ENCODE data around the gene OSER1. TPM values are rescaled to one million over a fixed set of nuclear protein-coding genes. Genes with fewer than 3 reads are reported as not detected.
A peak's percentile ranks its signal among the peaks of the same experiment; 100 is the strongest.

Gene OSER1
- total and polyA plus RNA-seq, 9 of the 15 experiments (the other 6 are each of a cell fraction or from before 2014, with no cell fraction given), result 15.5 to 57.3 (median 19.9) TPM

GRCh38 chr20:44217342-44218092 lies 6.9 kb upstream of the OSER1 start (continued):
- TF ChIP-seq, protein P1, sequence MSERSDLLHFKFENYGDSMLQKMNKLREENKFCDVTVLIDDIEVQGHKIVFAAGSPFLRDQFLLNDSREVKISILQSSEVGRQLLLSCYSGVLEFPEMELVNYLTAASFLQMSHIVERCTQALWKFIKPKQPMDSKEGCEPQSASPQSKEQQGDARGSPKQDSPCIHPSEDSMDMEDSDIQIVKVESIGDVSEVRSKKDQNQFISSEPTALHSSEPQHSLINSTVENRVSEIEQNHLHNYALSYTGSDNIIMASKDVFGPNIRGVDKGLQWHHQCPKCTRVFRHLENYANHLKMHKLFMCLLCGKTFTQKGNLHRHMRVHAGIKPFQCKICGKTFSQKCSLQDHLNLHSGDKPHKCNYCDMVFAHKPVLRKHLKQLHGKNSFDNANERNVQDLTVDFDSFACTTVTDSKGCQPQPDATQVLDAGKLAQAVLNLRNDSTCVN (CRISPR knock-in tag; IDR thresholded peaks at IDR 0.05), result no peak
- TF ChIP-seq GABPA (tag; conservative IDR thresholded peaks at IDR 0.05; ENCODE audit: low read depth) (no peak), HMBOX1 (IDR thresholded peaks at IDR 0.05) (peak; percentile 43; the same call in 1 of the 2 replicates), ARID2 (IDR thresholded peaks at IDR 0.05) (0 out of 2 replicates have a peak, but pooled peaks have one; percentile 76), HDGF (IDR thresholded peaks at IDR 0.05) (0 out of 2 replicates have a peak, but pooled peaks have one; percentile 24), RAD51 (IDR thresholded peaks at IDR 0.05; ENCODE audit: borderline replicate concordance, low read depth) (no peak), MYC (IDR thresholded peaks at IDR 0.05; ENCODE audit: low read depth, low read length) (no peak), MYC (CRISPR knock-in tag; IDR thresholded peaks at IDR 0.05; ENCODE audit: borderline replicate concordance, low read depth) (no peak), CTCF (IDR thresholded peaks at IDR 0.05 in 2 of 3, conservative IDR thresholded peaks at IDR 0.05 in 1 of 3; ENCODE audit: insufficient read depth in 2 of 3, low read depth in 1 of 3, low read length in 3 of 3) (peak; percentile 91 to 98 (median 96)), KLF16 (IDR thresholded peaks at IDR 0.05) (peak; percentile 45; the same call in 1 of the 2 replicates), CEBPG (CRISPR knock-in tag; IDR thresholded peaks at IDR 0.05) (no peak), CEBPG (tag; conservative IDR thresholded peaks at IDR 0.05 in 1 of 2, IDR thresholded peaks at IDR 0.05 in 1 of 2) (no peak), CBFA2T3 (IDR thresholded peaks at IDR 0.05) (no peak), SMAD4 (CRISPR knock-in tag; conservative IDR thresholded peaks at IDR 0.05) (no peak), STAG1 (CRISPR knock-in tag; IDR thresholded peaks at IDR 0.05; ENCODE audit: borderline replicate concordance) (peak; percentile 70; the same call in 1 of the 2 replicates), ZZZ3 (IDR thresholded peaks at IDR 0.05) (no peak), XRCC5 (IDR thresholded peaks at IDR 0.05; ENCODE audit: low read depth, low read length) (0 out of 2 replicates have a peak, but pooled peaks have one; percentile 53)
- TF ChIP-seq, protein P2, sequence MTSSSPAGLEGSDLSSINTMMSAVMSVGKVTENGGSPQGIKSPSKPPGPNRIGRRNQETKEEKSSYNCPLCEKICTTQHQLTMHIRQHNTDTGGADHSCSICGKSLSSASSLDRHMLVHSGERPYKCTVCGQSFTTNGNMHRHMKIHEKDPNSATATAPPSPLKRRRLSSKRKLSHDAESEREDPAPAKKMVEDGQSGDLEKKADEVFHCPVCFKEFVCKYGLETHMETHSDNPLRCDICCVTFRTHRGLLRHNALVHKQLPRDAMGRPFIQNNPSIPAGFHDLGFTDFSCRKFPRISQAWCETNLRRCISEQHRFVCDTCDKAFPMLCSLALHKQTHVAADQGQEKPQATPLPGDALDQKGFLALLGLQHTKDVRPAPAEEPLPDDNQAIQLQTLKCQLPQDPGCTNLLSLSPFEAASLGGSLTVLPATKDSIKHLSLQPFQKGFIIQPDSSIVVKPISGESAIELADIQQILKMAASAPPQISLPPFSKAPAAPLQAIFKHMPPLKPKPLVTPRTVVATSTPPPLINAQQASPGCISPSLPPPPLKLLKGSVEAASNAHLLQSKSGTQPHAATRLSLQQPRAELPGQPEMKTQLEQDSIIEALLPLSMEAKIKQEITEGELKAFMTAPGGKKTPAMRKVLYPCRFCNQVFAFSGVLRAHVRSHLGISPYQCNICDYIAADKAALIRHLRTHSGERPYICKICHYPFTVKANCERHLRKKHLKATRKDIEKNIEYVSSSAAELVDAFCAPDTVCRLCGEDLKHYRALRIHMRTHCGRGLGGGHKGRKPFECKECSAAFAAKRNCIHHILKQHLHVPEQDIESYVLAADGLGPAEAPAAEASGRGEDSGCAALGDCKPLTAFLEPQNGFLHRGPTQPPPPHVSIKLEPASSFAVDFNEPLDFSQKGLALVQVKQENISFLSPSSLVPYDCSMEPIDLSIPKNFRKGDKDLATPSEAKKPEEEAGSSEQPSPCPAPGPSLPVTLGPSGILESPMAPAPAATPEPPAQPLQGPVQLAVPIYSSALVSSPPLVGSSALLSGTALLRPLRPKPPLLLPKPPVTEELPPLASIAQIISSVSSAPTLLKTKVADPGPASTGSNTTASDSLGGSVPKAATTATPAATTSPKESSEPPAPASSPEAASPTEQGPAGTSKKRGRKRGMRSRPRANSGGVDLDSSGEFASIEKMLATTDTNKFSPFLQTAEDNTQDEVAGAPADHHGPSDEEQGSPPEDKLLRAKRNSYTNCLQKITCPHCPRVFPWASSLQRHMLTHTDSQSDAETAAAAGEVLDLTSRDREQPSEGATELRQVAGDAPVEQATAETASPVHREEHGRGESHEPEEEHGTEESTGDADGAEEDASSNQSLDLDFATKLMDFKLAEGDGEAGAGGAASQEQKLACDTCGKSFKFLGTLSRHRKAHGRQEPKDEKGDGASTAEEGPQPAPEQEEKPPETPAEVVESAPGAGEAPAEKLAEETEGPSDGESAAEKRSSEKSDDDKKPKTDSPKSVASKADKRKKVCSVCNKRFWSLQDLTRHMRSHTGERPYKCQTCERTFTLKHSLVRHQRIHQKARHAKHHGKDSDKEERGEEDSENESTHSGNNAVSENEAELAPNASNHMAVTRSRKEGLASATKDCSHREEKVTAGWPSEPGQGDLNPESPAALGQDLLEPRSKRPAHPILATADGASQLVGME (CRISPR knock-in tag; IDR thresholded peaks at IDR 0.05), result 0 out of 2 replicates have a peak, but pooled peaks have one; percentile 44
